ENCODE measurements around the gene PRR36. TPM values are rescaled to one million over a fixed set of nuclear protein-coding genes. Genes with fewer than 3 reads are reported as not detected.

Gene PRR36
- total RNA-seq, 4 donors from 2014 or later: 0.16 TPM; not detected in 3

GRCh38 chr19:7887408-7888144 is 13.4 kb upstream of the PRR36 start:
- peak; percentile 5 for DNase-seq
- peaks cover 0 to 11% (median 9%) of the 10 kb centered on the region in 4 donors for H3K4me1 ChIP-seq
- 60 to 77% methylated on average over 6 to 14 of the region's 16 CpGs for WGBS, 2 donors (ENCODE audit: low coverage in 1 of 2)
- in situ Hi-C loops (cut with MboI; ENCODE audit: low pct_ligation_motif_present in 1 of 4, low pct_unique_long_range_greater_than_20kb in 1 of 4, low sequenced_read_pairs in 3 of 4) (no loop called here), intact Hi-C loops (cut with DNase I; ENCODE audit: low total_unique reads) (no loop called here)
- H3K27ac ChIP-seq: no peak overlapping the region
- H3K9me3 ChIP-seq: no peaks in the 10 kb centered on the region
- peaks cover 38% of the 10 kb centered on the region for H3K27me3 ChIP-seq
- no peak for TF ChIP-seq EP300 (IDR thresholded peaks at IDR 0.05; ENCODE audit: low read depth)
- no peak for TF ChIP-seq POLR2A (IDR thresholded peaks at IDR 0.05)
- no peak for TF ChIP-seq POLR2AphosphoS5 (IDR thresholded peaks at IDR 0.05)
- no peak for TF ChIP-seq CTCF (IDR thresholded peaks at IDR 0.05)
- no peaks in the 10 kb centered on the region for H3K36me3 ChIP-seq
- H3K4me3 ChIP-seq: no peak overlapping the region

GRCh38 chr19:7885818-7886217 is 11.6 kb upstream of the PRR36 start:
- Histone ChIP-seq H3K36me3 (no peaks in the 10 kb centered on the region), H3K27me3 (peaks cover 44% of the 10 kb centered on the region), H3K4me1 (peaks cover 0 to 11% (median 9%) of the 10 kb centered on the region in 4 donors), H3K9me3 (no peaks in the 10 kb centered on the region), H3K27ac (no peak overlapping the region), H3K4me3 (no peak overlapping the region)
- no peak for TF ChIP-seq POLR2A (IDR thresholded peaks at IDR 0.05)
- TF ChIP-seq CTCF (IDR thresholded peaks at IDR 0.05): no peak
- no peak for TF ChIP-seq POLR2AphosphoS5 (IDR thresholded peaks at IDR 0.05)
- TF ChIP-seq EP300 (IDR thresholded peaks at IDR 0.05; ENCODE audit: low read depth): no peak
- intact Hi-C loops (cut with DNase I; ENCODE audit: low total_unique reads): no loop called here
- in situ Hi-C loops (cut with MboI; ENCODE audit: low pct_ligation_motif_present in 1 of 4, low pct_unique_long_range_greater_than_20kb in 1 of 4, low sequenced_read_pairs in 3 of 4): no loop called here
- 61 to 74% methylated on average over 5 to 8 of the region's 8 CpGs for WGBS, 2 donors (ENCODE audit: low coverage in 1 of 2)
- no peak for DNase-seq

- 81% methylated on average over 2 of the region's 2 CpGs; no CpG with 5 or more reads in 1 of the 2 donors for WGBS, 2 donors (ENCODE audit: low coverage in 1 of 2)
- intact Hi-C loops (cut with DNase I; ENCODE audit: low total_unique reads): no loop called here
- TF ChIP-seq POLR2AphosphoS5 (IDR thresholded peaks at IDR 0.05) (no peak), POLR2A (IDR thresholded peaks at IDR 0.05) (no peak), CTCF (IDR thresholded peaks at IDR 0.05) (no peak), EP300 (IDR thresholded peaks at IDR 0.05; ENCODE audit: low read depth) (no peak)
- Histone ChIP-seq H3K27ac (no peak overlapping the region), H3K36me3 (no peaks in the 10 kb centered on the region), H3K9me3 (no peaks in the 10 kb centered on the region), H3K27me3 (peaks cover 35% of the 10 kb centered on the region), H3K4me1 (peaks cover 0 to 10% (median 9%) of the 10 kb centered on the region in 4 donors), H3K4me3 (no peak overlapping the region)
- in situ Hi-C loops (cut with MboI; ENCODE audit: low pct_ligation_motif_present in 1 of 4, low pct_unique_long_range_greater_than_20kb in 1 of 4, low sequenced_read_pairs in 3 of 4): no loop called here
- DNase-seq: no peak
Measured at GRCh38 chr19:7883796-7884570, 9.8 kb upstream of the PRR36 start.

- in situ Hi-C loops (cut with MboI; ENCODE audit: low pct_ligation_motif_present in 1 of 4, low pct_unique_long_range_greater_than_20kb in 1 of 4, low sequenced_read_pairs in 3 of 4): no loop called here
- DNase-seq: no peak
Measured at GRCh38 chr19:7883105-7883504, 8.9 kb upstream of the PRR36 start.

More at GRCh38 chr19:7883105-7883504, 8.9 kb upstream of the PRR36 start:
- intact Hi-C loops (cut with DNase I; ENCODE audit: low total_unique reads): no loop called here
- Histone ChIP-seq H3K4me1 (peaks cover 0 to 4% (median 2%) of the 10 kb centered on the region in 4 donors), H3K9me3 (no peaks in the 10 kb centered on the region), H3K27me3 (peaks cover 26% of the 10 kb centered on the region), H3K4me3 (no peak overlapping the region), H3K36me3 (no peaks in the 10 kb centered on the region), H3K27ac (no peak overlapping the region)
- TF ChIP-seq EP300 (IDR thresholded peaks at IDR 0.05; ENCODE audit: low read depth) (no peak), POLR2AphosphoS5 (IDR thresholded peaks at IDR 0.05) (no peak), POLR2A (IDR thresholded peaks at IDR 0.05) (no peak), CTCF (IDR thresholded peaks at IDR 0.05) (no peak)
- WGBS, 2 donors (ENCODE audit: low coverage in 1 of 2): 82% methylated on average over 4 of the region's 4 CpGs; no CpG with 5 or more reads in 1 of the 2 donors
